AG09309 (cell line): ENCODE measurements around the gene NSDHL.
A peak's percentile ranks its signal among the peaks of the same experiment; 100 is the strongest.
"Not testable (repeated sequence)": the region's sequence is repeated elsewhere in the genome, so short reads cannot be mapped to it uniquely, and the experiment has no call there.

Experiments used
- DNase-seq: peaks from one replicate; pipeline ENCODE4 v3.0.0-alpha.2; 2010; ENCODE audit warnings: low read depth
- H3K4me3 ChIP-seq: 2 replicates; pipeline ENCODE4 v1.5.1; 2011; ENCODE audit warnings: mild to moderate bottlenecking, low read depth, low read length, moderate library complexity; ENCODE audit not compliant: control insufficient read depth
- TF ChIP-seq, protein P1 (sequence below): IDR thresholded peaks from 2 replicates; pipeline ENCODE4 v1.5.1; 2011; ENCODE audit warnings: mild to moderate bottlenecking, low read depth, low read length, inconsistent platforms; ENCODE audit not compliant: insufficient read depth, control insufficient read depth; ENCODE audit errors: missing control alignments

Gene NSDHL

GRCh38 chrX:152823657-152824056, 7.2 kb upstream of the NSDHL start:
- no peak for DNase-seq
- no peak overlapping the region for H3K4me3 ChIP-seq
- TF ChIP-seq, protein P1, sequence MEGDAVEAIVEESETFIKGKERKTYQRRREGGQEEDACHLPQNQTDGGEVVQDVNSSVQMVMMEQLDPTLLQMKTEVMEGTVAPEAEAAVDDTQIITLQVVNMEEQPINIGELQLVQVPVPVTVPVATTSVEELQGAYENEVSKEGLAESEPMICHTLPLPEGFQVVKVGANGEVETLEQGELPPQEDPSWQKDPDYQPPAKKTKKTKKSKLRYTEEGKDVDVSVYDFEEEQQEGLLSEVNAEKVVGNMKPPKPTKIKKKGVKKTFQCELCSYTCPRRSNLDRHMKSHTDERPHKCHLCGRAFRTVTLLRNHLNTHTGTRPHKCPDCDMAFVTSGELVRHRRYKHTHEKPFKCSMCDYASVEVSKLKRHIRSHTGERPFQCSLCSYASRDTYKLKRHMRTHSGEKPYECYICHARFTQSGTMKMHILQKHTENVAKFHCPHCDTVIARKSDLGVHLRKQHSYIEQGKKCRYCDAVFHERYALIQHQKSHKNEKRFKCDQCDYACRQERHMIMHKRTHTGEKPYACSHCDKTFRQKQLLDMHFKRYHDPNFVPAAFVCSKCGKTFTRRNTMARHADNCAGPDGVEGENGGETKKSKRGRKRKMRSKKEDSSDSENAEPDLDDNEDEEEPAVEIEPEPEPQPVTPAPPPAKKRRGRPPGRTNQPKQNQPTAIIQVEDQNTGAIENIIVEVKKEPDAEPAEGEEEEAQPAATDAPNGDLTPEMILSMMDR, result no peak

- no peak for DNase-seq
Measured at GRCh38 chrX:152824841-152825374, 6.0 kb upstream of the NSDHL start.

GRCh38 chrX:152831391-152831790, 528 bp downstream of the NSDHL start:
- TF ChIP-seq, protein P1, result no peak
- DNase-seq, result no peak
- H3K4me3 ChIP-seq, result peak overlapping the region; percentile 76

More at GRCh38 chrX:152824841-152825374, 6.0 kb upstream of the NSDHL start:
- H3K4me3 ChIP-seq, result no peak overlapping the region
- TF ChIP-seq, protein P1, result no peak

DNA sequence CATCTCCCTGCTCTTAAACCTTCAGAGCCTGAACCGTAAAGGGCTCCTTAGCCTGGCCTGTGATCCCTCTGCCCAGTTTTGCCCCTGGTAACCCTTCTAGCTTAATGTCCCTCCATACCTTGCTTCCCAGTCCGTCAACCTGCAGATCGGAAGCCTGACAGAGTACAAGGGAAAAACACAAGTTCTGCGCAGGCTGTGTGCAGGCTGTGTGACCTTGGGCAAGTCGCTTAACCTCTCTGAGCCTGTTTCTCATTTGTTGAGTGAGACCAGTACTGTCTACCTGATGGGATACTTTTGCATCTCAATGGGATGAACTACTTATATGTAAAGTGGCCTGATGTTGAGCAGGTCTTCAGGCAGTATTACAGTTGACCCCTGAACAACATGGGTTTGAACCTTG, 1.7 kb downstream of the NSDHL start:
- no peak overlapping the region for H3K4me3 ChIP-seq
- TF ChIP-seq, protein P1, result no peak
- no peak for DNase-seq

GRCh38 chrX:152833378-152833777, 2.5 kb downstream of the NSDHL start:
- TF ChIP-seq, protein P1, result no peak
- no peak for DNase-seq
- H3K4me3 ChIP-seq, result no peak overlapping the region

GRCh38 chrX:152835470-152835869, 4.6 kb downstream of the NSDHL start:
- DNase-seq, H3K4me3 ChIP-seq: not testable (repeated sequence)

DNA sequence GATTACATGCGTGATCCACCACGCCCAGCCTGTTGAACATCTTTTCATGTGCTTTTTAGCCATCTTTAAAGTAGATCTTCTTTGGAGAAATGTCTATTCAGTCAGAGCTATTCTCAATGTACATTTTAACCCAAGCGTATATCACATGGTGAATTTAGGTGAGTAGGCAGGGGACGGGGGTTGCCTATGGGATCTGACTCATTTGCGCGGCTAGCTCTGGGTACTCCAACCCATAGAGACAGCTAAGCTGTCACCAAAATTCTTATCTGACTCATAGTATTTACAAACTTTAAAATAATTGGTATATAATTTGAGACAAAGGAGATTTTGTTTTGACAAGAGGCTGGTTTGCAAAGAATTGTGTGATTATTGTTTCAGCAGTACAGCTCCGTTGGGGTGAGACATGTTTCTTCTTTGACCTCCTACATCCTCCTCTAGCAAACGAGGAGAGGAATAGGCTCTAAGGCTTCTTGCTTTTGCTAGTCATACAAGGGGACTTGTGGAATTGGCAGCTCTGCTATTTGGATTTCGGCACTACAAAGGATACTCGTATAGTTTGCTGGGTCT, 12.0 kb downstream of the NSDHL start:
- no peak overlapping the region for H3K4me3 ChIP-seq
- TF ChIP-seq, protein P1, result no peak
- DNase-seq, result no peak
